ENCODE measurements around the gene PTHLH. TPM values are rescaled to one million over a fixed set of nuclear protein-coding genes. Genes with fewer than 3 reads are reported as not detected.

The PTHLH gene
- total RNA-seq, 1 donor from 2014 or later: not detected

DNA sequence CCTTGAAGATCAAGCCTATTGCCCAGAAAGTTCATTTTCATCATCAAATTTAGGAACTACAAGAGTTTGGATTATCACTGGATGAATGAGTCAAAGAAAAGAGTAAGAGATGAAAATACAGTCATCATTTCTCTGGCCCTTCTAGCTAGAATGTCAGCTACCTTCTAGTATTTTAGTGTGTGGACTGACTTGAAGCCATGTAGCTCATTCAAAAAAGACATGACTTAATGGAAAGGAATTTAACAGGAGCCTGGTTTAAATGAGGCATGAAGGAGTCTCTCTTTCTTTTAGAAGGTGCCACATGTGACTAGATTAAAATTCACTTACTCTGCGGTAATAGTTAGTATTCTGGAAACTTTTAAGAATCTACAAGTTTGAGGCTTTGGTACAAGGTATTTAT is 7.1 kb downstream of the PTHLH start:
- H3K27me3 ChIP-seq: no peaks in the 10 kb centered on the region

GRCh38 chr12:27964123-27964522 is 8.4 kb downstream of the PTHLH start:
- intact Hi-C loops (cut with DNase I): no loop called here
- H3K36me3 ChIP-seq: peaks cover 0 to 4% of the 10 kb centered on the region in 2 donors
- no peaks in the 10 kb centered on the region for H3K27me3 ChIP-seq
- peaks cover 0 to 16% of the 10 kb centered on the region in 2 donors for H3K4me1 ChIP-seq
- no peak overlapping the region for H3K4me3 ChIP-seq
- TF ChIP-seq CTCF (IDR thresholded peaks at IDR 0.05): no peak
- DNase-seq (ENCODE audit: low spot score in 2 of 2): no peak
- no peak overlapping the region for H3K27ac ChIP-seq
- no peaks in the 10 kb centered on the region for H3K9me3 ChIP-seq

More for the DNA sequence above, 7.1 kb downstream of the PTHLH start:
- Histone ChIP-seq H3K4me1 (peaks cover 0 to 18% of the 10 kb centered on the region in 2 donors), H3K4me3 (no peak overlapping the region), H3K9me3 (no peaks in the 10 kb centered on the region), H3K36me3 (peaks cover 0 to 4% of the 10 kb centered on the region in 2 donors), H3K27ac (peak overlapping the region in 1 of 2 donors; percentile 5)
- TF ChIP-seq CTCF (IDR thresholded peaks at IDR 0.05): no peak
- DNase-seq (ENCODE audit: low spot score in 2 of 2): no peak
- intact Hi-C loops (cut with DNase I): no loop called here

- Histone ChIP-seq H3K9me3 (no peaks in the 10 kb centered on the region), H3K27me3 (no peaks in the 10 kb centered on the region), H3K36me3 (peaks cover 0 to 4% of the 10 kb centered on the region in 2 donors), H3K4me3 (no peak overlapping the region), H3K4me1 (peaks cover 0 to 2% of the 10 kb centered on the region in 2 donors), H3K27ac (no peak overlapping the region)
- intact Hi-C loops (cut with DNase I): no loop called here
- TF ChIP-seq CTCF (IDR thresholded peaks at IDR 0.05): no peak
- DNase-seq (ENCODE audit: low spot score in 2 of 2): no peak
These were observed 11.7 kb downstream of the PTHLH start for GRCh38 chr12:27960821-27961220.

- Histone ChIP-seq H3K36me3 (peaks cover 0 to 4% of the 10 kb centered on the region in 2 donors), H3K4me1 (no peaks in the 10 kb centered on the region), H3K27me3 (no peaks in the 10 kb centered on the region), H3K9me3 (no peaks in the 10 kb centered on the region), H3K4me3 (no peak overlapping the region), H3K27ac (no peak overlapping the region)
- no peak for DNase-seq (ENCODE audit: low spot score in 2 of 2)
- no peak for TF ChIP-seq CTCF (IDR thresholded peaks at IDR 0.05)
- intact Hi-C loops (cut with DNase I): no loop called here
These were observed 13.9 kb downstream of the PTHLH start for GRCh38 chr12:27958675-27959074.

DNA sequence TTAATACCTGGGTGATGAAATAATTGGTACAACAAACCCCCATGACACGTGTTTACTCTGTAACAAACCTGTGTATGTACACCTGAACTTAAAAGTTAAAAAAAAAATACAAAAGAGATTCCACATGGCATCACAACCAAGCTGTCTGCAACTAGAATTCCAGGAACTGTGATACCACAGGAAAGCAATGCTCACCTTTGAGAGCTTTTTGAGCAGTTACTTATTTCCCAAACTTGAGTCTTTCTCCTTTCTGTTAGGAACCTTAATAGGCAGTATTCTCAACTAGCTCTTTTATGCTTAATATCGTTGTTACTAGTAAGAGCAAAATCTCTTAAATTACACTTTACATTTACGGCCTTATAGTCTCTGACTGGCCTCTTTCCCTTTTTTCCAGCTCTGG is 15.2 kb downstream of the PTHLH start:
- intact Hi-C loops (cut with DNase I): no loop called here
- Histone ChIP-seq H3K27me3 (no peaks in the 10 kb centered on the region), H3K36me3 (no peaks in the 10 kb centered on the region), H3K4me1 (no peaks in the 10 kb centered on the region), H3K27ac (no peak overlapping the region), H3K4me3 (no peak overlapping the region), H3K9me3 (no peaks in the 10 kb centered on the region)
- no peak for TF ChIP-seq CTCF (IDR thresholded peaks at IDR 0.05)
- DNase-seq (ENCODE audit: low spot score in 2 of 2): no peak

- Histone ChIP-seq H3K4me3 (no peak overlapping the region), H3K36me3 (no peaks in the 10 kb centered on the region), H3K27ac (no peak overlapping the region), H3K9me3 (no peaks in the 10 kb centered on the region), H3K4me1 (no peaks in the 10 kb centered on the region), H3K27me3 (no peaks in the 10 kb centered on the region)
- intact Hi-C loops (cut with DNase I): no loop called here
- no peak for DNase-seq (ENCODE audit: low spot score in 2 of 2)
- TF ChIP-seq CTCF (IDR thresholded peaks at IDR 0.05): no peak
These were observed 18.7 kb downstream of the PTHLH start for GRCh38 chr12:27953817-27954216.
